ENCODE data around the gene MYOM1. TPM values are rescaled to one million over a fixed set of nuclear protein-coding genes. Genes with fewer than 3 reads are reported as not detected.

The MYOM1 gene
- total RNA-seq, 2 experiments from 2014 or later: 0.74 to 1.5 TPM

GRCh38 chr18:3175195-3175758 lies 44.5 kb downstream of the MYOM1 start:
- H3K9me3 ChIP-seq (ENCODE audit: control insufficient read depth in 1 of 2, insufficient read depth in 1 of 2, low read length in 2 of 2): no peaks in the 10 kb centered on the region
- no peaks in the 10 kb centered on the region for H3K27me3 Mint-ChIP-seq
- H3K36me3 Mint-ChIP-seq (ENCODE audit: low read depth): no peaks in the 10 kb centered on the region
- H3K4me1 ChIP-seq (ENCODE audit: insufficient read depth, low read length): no peaks in the 10 kb centered on the region
- TF ChIP-seq CTCF (IDR thresholded peaks at IDR 0.05): no peak
- no peak for ATAC-seq (ENCODE audit: poor library complexity)
- H3K4me1 Mint-ChIP-seq (ENCODE audit: low read depth): no peaks in the 10 kb centered on the region
- H3K4me3 Mint-ChIP-seq: no peak overlapping the region
- H3K27me3 ChIP-seq (ENCODE audit: control insufficient read depth in 1 of 2, insufficient read depth in 2 of 2, low read length in 2 of 2): no peaks in the 10 kb centered on the region
- H3K4me3 ChIP-seq (ENCODE audit: low read length): no peak overlapping the region
- H3K27ac ChIP-seq (ENCODE audit: low read depth in 1 of 2, low read length in 2 of 2): no peak overlapping the region
- intact Hi-C loops (cut with DNase I, micrococcal nuclease): no loop called here
- no peaks in the 10 kb centered on the region for H3K9me3 Mint-ChIP-seq
- POLR2A ChIA-PET: no interaction called here
- no peak overlapping the region for H3K27ac Mint-ChIP-seq
- CTCF ChIA-PET: no interaction called here
- no peaks in the 10 kb centered on the region for H3K36me3 ChIP-seq (ENCODE audit: insufficient read depth, low read length)
- DNase-seq: no peak

GRCh38 chr18:3172097-3172496 lies 47.7 kb downstream of the MYOM1 start:
- Mint-ChIP-seq H3K27me3 (no peaks in the 10 kb centered on the region), H3K36me3 (ENCODE audit: low read depth) (no peaks in the 10 kb centered on the region), H3K9me3 (no peaks in the 10 kb centered on the region), H3K4me1 (ENCODE audit: low read depth) (no peaks in the 10 kb centered on the region), H3K4me3 (no peak overlapping the region), H3K27ac (no peak overlapping the region)
- no peak for TF ChIP-seq CTCF (IDR thresholded peaks at IDR 0.05)
- no peaks in the 10 kb centered on the region for H3K9me3 ChIP-seq (ENCODE audit: control insufficient read depth in 1 of 2, insufficient read depth in 1 of 2, low read length in 2 of 2)
- no peaks in the 10 kb centered on the region for H3K36me3 ChIP-seq (ENCODE audit: insufficient read depth, low read length)
- H3K4me1 ChIP-seq (ENCODE audit: insufficient read depth, low read length): no peaks in the 10 kb centered on the region
- ATAC-seq (ENCODE audit: poor library complexity) (no peak), DNase-seq (peak in 2 of 14 experiments; percentile 21 to 32)
- H3K27ac ChIP-seq (ENCODE audit: low read depth in 1 of 2, low read length in 2 of 2): no peak overlapping the region
- H3K27me3 ChIP-seq (ENCODE audit: control insufficient read depth in 1 of 2, insufficient read depth in 2 of 2, low read length in 2 of 2): no peaks in the 10 kb centered on the region
- ChIA-PET POLR2A (no interaction called here), CTCF (no interaction called here)
- intact Hi-C loops (cut with DNase I, micrococcal nuclease): no loop called here
- no peak overlapping the region for H3K4me3 ChIP-seq (ENCODE audit: low read length)

- H3K4me3 Mint-ChIP-seq: no peak overlapping the region
- CTCF ChIA-PET: no interaction called here
- POLR2A ChIA-PET: no interaction called here
- no peaks in the 10 kb centered on the region for H3K9me3 Mint-ChIP-seq
- Histone ChIP-seq H3K4me1 (ENCODE audit: insufficient read depth, low read length) (no peaks in the 10 kb centered on the region), H3K4me3 (ENCODE audit: low read length) (no peak overlapping the region), H3K27me3 (ENCODE audit: control insufficient read depth in 1 of 2, insufficient read depth in 2 of 2, low read length in 2 of 2) (no peaks in the 10 kb centered on the region), H3K9me3 (ENCODE audit: control insufficient read depth in 1 of 2, insufficient read depth in 1 of 2, low read length in 2 of 2) (no peaks in the 10 kb centered on the region), H3K36me3 (ENCODE audit: insufficient read depth, low read length) (no peaks in the 10 kb centered on the region), H3K27ac (ENCODE audit: low read depth in 1 of 2, low read length in 2 of 2) (no peak overlapping the region)
- ATAC-seq (ENCODE audit: poor library complexity) (no peak), DNase-seq (no peak)
- H3K27ac Mint-ChIP-seq: no peak overlapping the region
- no peaks in the 10 kb centered on the region for H3K36me3 Mint-ChIP-seq (ENCODE audit: low read depth)
- H3K27me3 Mint-ChIP-seq: no peaks in the 10 kb centered on the region
- no peaks in the 10 kb centered on the region for H3K4me1 Mint-ChIP-seq (ENCODE audit: low read depth)
- no peak for TF ChIP-seq CTCF (IDR thresholded peaks at IDR 0.05)
- intact Hi-C loops (cut with DNase I, micrococcal nuclease): no loop called here
Measured at GRCh38 chr18:3171631-3172030, 48.1 kb downstream of the MYOM1 start.

Measured in CD4-positive, alpha-beta T cell (primary cell).